ENCODE results near the gene TPRN. TPM values are rescaled to one million over a fixed set of nuclear protein-coding genes. Genes with fewer than 3 reads are reported as not detected.

Gene TPRN
- total RNA-seq, 1 experiment from 2014 or later = 14.8 TPM

DNA sequence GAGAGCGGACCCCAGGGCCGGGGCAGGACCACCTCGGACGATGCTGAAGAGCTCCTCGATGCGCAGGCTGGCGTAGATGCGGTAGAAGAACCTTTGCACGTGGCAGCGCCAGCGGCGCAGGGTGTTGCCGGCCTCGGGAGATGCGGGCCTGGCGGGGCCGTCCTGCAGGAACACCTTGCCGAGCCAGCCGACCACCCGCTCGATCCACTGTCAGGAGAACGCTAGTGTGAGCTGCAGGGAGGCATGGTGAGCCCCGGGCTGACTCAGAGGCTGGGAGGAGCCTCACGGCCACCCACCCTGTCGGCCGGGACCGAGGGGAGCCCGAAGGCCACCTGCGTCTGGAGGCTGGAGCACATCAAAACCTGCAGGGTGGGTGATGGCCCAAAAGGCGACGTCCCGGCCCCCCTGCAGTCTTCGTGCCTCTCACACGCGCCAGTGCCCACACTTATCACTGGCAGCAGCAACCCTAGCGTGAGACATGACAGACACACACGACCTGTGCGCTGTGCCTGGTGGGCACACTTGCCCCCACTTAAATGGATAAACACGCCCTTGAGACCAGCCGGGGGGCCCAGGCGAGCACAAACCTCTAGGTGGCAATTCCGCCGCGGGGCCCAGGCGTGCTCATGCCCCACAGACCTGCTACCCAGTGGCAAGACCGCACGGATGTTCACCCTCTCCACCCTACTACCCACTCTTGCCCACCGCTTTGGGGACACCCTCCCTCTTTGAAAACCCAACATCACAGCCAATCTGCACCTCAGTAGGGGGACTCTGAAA lies 15.5 kb downstream of the TPRN start:
- Histone ChIP-seq H3K9me3 (replicated peaks) (no peaks in the 10 kb centered on the region), H3K4me1 (peaks cover 19% of the 10 kb centered on the region; the same call in 1 of the 2 replicates), H3K27ac (no peak overlapping the region), H3K36me3 (peaks cover 28% of the 10 kb centered on the region), H3K4me3 (no peak overlapping the region), H3K27me3 (no peaks in the 10 kb centered on the region)
- no peak for DNase-seq

GRCh38 chr9:137183980-137184595 lies 16.5 kb downstream of the TPRN start:
- Histone ChIP-seq H3K27me3 (no peaks in the 10 kb centered on the region), H3K27ac (no peak overlapping the region), H3K9me3 (replicated peaks) (no peaks in the 10 kb centered on the region), H3K4me1 (peaks cover 13% of the 10 kb centered on the region; the same call in 1 of the 2 replicates), H3K4me3 (no peak overlapping the region), H3K36me3 (peaks cover 33% of the 10 kb centered on the region)
- no peak for DNase-seq

DNA sequence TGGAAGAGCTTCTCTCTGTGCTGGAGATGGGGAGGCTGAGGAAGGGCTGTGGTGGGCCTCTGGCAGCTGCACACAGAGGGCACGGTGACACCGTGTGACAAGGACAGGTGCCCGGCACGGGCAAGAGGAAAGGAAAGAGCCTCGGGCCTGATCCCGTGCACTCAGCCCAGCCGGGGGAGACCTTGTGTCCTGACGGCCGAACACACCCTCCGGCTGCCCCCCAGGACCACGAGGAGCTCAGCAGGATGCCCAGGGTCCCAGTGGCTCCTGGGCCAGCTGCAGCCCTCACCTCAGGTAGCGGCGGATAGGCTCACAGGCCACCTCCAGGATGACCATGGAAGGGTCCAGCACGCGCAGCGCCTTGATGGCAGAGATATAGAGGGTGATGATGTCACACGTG lies 17.7 kb downstream of the TPRN start:
- peaks cover 38% of the 10 kb centered on the region for H3K36me3 ChIP-seq
- no peak for DNase-seq
- H3K9me3 ChIP-seq (replicated peaks) = no peaks in the 10 kb centered on the region
- H3K27ac ChIP-seq = no peak overlapping the region
- peaks cover 13% of the 10 kb centered on the region; the same call in 1 of the 2 replicates for H3K4me1 ChIP-seq
- no peak overlapping the region for H3K4me3 ChIP-seq
- no peaks in the 10 kb centered on the region for H3K27me3 ChIP-seq

GRCh38 chr9:137181680-137182079 lies 18.9 kb downstream of the TPRN start:
- peaks cover 42% of the 10 kb centered on the region for H3K36me3 ChIP-seq
- H3K27ac ChIP-seq = no peak overlapping the region
- H3K4me1 ChIP-seq = peaks cover 4% of the 10 kb centered on the region; the same call in 1 of the 2 replicates
- no peaks in the 10 kb centered on the region for H3K27me3 ChIP-seq
- no peaks in the 10 kb centered on the region for H3K9me3 ChIP-seq (replicated peaks)
- no peak overlapping the region for H3K4me3 ChIP-seq
- DNase-seq = no peak

DNA sequence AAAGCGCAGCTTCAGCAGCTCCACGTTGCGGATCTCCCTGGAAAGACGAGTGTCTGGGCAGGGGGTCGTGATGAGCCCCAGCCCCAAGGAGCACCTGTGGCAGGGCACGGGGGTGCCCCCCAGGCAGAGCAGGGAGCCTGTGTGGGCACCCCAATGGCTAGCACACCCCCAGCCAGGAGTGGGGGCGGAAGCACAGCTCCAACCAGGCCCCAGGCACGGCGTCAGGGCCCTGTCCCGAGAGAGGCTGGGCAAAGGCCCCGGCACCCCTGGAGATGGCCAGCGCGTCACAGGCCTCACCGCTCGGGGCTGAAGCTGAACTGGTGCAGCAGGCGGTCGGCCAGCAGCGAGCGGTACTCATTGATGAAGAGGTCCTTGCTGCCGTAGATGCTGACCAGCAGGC lies 20.1 kb downstream of the TPRN start:
- Histone ChIP-seq H3K9me3 (replicated peaks) (no peaks in the 10 kb centered on the region), H3K36me3 (peaks cover 42% of the 10 kb centered on the region), H3K27ac (no peak overlapping the region), H3K4me1 (no peaks in the 10 kb centered on the region), H3K4me3 (no peak overlapping the region), H3K27me3 (no peaks in the 10 kb centered on the region)
- no peak for DNase-seq

DNA sequence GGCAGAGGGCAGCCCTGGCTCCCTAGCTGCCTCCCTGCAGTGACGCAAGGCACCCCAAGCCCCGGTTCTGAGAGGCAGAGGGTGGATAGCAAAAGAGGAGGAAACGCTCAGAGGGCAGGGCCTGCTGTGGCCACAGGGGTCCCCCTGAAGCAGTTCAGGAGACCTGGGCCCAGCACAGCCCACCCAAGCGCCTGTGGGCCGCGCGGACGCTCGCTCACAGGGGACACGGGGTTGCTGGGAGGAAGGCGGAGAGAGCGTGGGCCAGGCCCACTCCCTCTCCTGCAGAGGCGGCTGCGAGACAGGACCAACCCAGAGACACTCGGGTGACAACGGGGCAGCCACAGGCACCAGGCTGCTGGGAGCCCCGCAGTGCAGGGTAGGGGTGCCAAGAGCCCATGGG lies 20.8 kb downstream of the TPRN start:
- H3K27ac ChIP-seq = no peak overlapping the region
- H3K4me3 ChIP-seq = no peak overlapping the region
- H3K36me3 ChIP-seq = peaks cover 42% of the 10 kb centered on the region
- no peaks in the 10 kb centered on the region for H3K4me1 ChIP-seq
- H3K27me3 ChIP-seq = no peaks in the 10 kb centered on the region
- no peaks in the 10 kb centered on the region for H3K9me3 ChIP-seq (replicated peaks)
- no peak for DNase-seq

DNA sequence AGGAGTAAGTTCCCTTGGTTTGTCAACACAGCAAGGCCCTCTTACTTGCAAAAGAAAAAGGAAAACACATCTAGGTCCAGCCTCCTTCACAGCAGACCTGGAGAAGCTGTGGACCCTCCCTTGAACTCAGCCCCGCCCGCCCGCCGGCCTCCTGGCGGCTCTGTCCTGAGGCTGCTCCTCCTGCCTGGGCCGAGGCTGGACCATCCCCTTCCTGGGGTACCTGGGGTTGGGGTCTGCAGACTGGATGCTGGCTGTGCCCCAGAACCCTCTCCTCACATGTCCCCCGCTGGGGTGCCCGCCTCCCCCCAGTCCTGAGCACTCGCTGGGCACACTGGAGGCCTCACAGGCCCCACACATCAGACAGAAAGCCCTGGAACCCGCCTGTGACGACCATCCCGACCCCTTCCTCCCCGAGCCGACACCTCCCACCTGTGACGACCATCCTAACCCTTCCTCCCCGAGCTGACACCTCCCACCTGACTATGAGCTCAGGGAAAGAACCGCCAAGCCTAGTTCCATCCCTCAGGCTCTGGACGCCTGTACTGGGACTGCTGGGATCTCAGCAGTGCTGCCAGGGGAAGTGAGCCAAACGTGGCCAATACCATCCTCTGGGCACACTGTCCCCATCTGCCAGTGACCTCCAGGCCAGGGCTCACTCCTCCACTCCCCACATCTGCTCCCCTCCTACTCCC lies 21.5 kb downstream of the TPRN start:
- no peak overlapping the region for H3K27ac ChIP-seq
- H3K27me3 ChIP-seq = no peaks in the 10 kb centered on the region
- no peak overlapping the region for H3K4me3 ChIP-seq
- H3K36me3 ChIP-seq = peaks cover 42% of the 10 kb centered on the region
- DNase-seq = no peak
- H3K9me3 ChIP-seq (replicated peaks) = no peaks in the 10 kb centered on the region
- H3K4me1 ChIP-seq = peaks cover 3% of the 10 kb centered on the region

DNA sequence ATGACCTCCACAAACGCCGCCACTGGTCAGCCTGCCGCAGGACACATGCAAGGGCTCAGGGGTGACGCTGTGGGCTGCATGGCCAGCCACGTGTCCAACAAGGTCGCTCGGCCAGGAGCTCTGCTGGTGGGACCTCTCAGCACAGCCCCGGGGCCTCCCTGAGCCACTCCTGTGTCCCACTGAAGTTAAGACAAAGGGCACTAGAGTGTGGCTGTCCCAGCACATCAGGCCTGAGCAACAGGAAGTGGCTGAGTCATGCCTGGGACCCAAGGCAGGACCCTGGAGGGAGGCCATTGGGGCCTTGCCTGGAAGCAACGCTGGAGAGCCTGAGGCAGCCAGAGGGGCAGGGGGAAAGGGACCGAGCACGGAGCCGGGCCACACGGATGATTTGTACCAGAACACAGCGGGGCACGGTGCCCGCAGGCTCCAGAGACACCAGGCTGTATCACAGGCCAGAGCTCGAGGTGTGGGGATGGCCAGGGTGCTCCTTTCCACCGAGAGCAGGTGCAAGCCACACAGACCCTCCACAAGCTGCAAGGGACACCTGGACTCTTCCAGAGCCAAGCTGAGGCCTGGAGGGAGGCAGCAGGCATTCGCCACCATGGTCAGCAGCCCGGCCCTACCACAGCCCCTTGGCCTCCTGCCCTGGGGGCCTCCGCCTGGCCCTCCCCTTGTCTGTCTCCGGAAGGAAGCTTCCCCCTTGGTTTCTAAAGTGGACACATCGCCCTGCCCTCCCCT lies 22.2 kb downstream of the TPRN start:
- Histone ChIP-seq H3K27me3 (no peaks in the 10 kb centered on the region), H3K4me3 (no peak overlapping the region), H3K4me1 (peaks cover 9% of the 10 kb centered on the region), H3K36me3 (peaks cover 38% of the 10 kb centered on the region), H3K9me3 (replicated peaks) (no peaks in the 10 kb centered on the region), H3K27ac (no peak overlapping the region)
- DNase-seq = no peak

GRCh38 chr9:137176302-137177182 lies 24.0 kb downstream of the TPRN start:
- no peak overlapping the region for H3K4me3 ChIP-seq
- H3K27ac ChIP-seq = no peak overlapping the region
- H3K9me3 ChIP-seq (replicated peaks) = no peaks in the 10 kb centered on the region
- no peaks in the 10 kb centered on the region for H3K27me3 ChIP-seq
- H3K36me3 ChIP-seq = peaks cover 25% of the 10 kb centered on the region
- peaks cover 27% of the 10 kb centered on the region for H3K4me1 ChIP-seq
- DNase-seq = peak in 1 of 2 experiments; percentile 64

DNA sequence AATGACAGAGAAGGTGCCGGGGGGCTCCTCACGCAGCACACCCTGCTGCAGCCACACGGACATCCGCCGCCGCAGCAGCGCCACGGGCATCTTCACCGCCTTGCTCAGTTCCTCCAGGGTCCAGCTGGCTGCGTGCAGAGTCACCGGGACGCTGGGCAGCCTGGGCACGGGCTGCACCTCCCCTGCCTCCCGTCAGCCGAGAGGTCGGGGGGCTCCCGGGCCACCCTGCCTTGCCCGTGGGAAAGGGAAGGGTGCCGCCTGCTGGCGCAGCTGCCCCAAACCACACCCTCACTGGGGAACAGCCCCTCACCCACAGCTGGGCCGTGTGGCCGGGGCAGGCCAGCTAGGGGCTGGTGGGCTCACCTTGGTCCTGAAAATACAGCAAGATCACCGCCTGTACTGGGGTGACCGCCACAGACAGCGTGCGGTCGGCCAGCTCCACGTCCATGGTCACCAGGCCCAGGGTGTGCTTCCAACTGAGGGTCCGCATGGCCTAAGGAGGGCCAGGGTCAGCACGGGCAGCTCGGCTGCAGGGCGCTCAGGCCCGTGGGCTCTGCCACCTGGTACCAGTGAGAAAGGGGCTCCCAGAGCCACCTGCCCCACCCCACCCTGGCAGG lies 25.1 kb downstream of the TPRN start:
- Histone ChIP-seq H3K4me3 (no peak overlapping the region), H3K27me3 (peaks cover under 1% of the 10 kb centered on the region; the same call in 1 of the 2 replicates), H3K4me1 (peaks cover 32% of the 10 kb centered on the region), H3K27ac (no peak overlapping the region), H3K9me3 (replicated peaks) (no peaks in the 10 kb centered on the region), H3K36me3 (peaks cover 19% of the 10 kb centered on the region)
- no peak for DNase-seq

DNA sequence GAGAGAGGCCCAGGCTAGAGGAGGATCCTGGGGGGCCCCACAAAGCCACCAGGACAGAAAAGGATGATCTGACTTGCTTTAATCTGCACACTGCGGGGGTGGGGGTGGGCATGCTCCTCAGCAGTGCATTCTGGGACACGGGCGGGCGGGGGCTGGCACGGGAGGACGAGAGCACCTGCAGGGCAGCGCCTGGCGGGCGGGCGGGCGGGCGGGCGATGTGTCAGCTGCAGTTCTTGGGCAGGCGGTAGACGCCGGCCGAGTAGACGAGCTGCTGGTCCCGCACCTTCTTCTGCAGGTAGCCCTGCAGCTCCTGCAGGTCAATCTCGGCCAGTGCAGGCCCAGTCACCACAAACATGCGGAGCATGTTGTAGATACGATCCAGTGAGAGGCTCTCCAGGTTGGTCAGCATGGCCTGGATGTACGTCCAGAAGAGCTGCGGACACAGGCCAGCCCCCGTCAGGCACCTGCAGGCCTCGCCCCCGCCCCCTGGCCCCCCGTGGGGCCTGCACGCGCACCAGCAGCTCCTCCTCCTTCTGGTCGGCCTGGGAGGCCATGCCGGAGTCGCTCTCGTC lies 25.7 kb downstream of the TPRN start:
- DNase-seq = no peak
- H3K9me3 ChIP-seq (replicated peaks) = no peaks in the 10 kb centered on the region
- peaks cover 6% of the 10 kb centered on the region; the same call in 1 of the 2 replicates for H3K27me3 ChIP-seq
- H3K36me3 ChIP-seq = peaks cover 14% of the 10 kb centered on the region
- no peak overlapping the region for H3K4me3 ChIP-seq
- no peak overlapping the region for H3K27ac ChIP-seq
- H3K4me1 ChIP-seq = peaks cover 38% of the 10 kb centered on the region

GRCh38 chr9:137173796-137174664 lies 26.5 kb downstream of the TPRN start:
- Histone ChIP-seq H3K9me3 (replicated peaks) (no peaks in the 10 kb centered on the region), H3K27ac (peak overlapping the region; percentile 79), H3K4me3 (0 out of 2 replicates have a peak overlapping the region, but pooled peaks have one; percentile 0), H3K36me3 (peaks cover 8% of the 10 kb centered on the region), H3K4me1 (peaks cover 40% of the 10 kb centered on the region), H3K27me3 (peaks cover 6% of the 10 kb centered on the region; the same call in 1 of the 2 replicates)
- DNase-seq = no peak

Measured in SJCRH30 (cell line).